ENCODE results near the gene ANO9.

GRCh38 chr11:453564-453963 lies 11.8 kb upstream of the ANO9 start:
- TF ChIP-seq EZH2phosphoT487 (IDR thresholded peaks at IDR 0.05; ENCODE audit: insufficient read depth, low read depth), result no peak
- TF ChIP-seq EZH2 (IDR thresholded peaks at IDR 0.05; ENCODE audit: insufficient read depth, poor library complexity, severe bottlenecking), result no peak
